Endothelial cell of umbilical vein (primary cell): ENCODE data around the gene FAM168B.

ENCODE experiments used
- EZH2 ChIP-seq: IDR thresholded peaks from 2 replicates; pipeline ENCODE4 v1.6.1; 2012; ENCODE audit warnings: borderline replicate concordance, low read depth, mild to moderate bottlenecking, moderate library complexity, low read length, inconsistent platforms; ENCODE audit not compliant: severe bottlenecking
- FOS ChIP-seq: IDR thresholded peaks from 2 replicates; pipeline ENCODE4 v1.6.1; 2011; ENCODE audit warnings: mild to moderate bottlenecking, low read length, moderate library complexity, borderline replicate concordance; ENCODE audit not compliant: insufficient read depth
- MYC ChIP-seq: IDR thresholded peaks from one replicate; pipeline ENCODE4 v1.6.1; 2011; ENCODE audit warnings: mild to moderate bottlenecking, low read depth, low read length
- POLR2A ChIP-seq: IDR thresholded peaks from 2 replicates; pipeline ENCODE4 v1.6.1; 2012; ENCODE audit warnings: low read depth, mild to moderate bottlenecking, control low read depth, low read length
- POLR2AphosphoS5 ChIP-seq: IDR thresholded peaks from 2 replicates; pipeline ENCODE4 v1.6.1; 2012; ENCODE audit warnings: low read depth, mild to moderate bottlenecking, control low read depth, low read length, moderate library complexity; ENCODE audit not compliant: insufficient read depth
- TF ChIP-seq, protein P1 (sequence below), 2 donors: IDR thresholded peaks; 1 replicate in 1 of 2; 2 replicates in 1 of 2; pipeline ENCODE4 v1.5.1; 2011; ENCODE audit warnings: low read length in 2 of 2, mild to moderate bottlenecking in 2 of 2, moderate library complexity in 2 of 2, control low read depth in 1 of 2, inconsistent platforms in 1 of 2, low read depth in 1 of 2; ENCODE audit not compliant: insufficient read depth in 1 of 2; ENCODE audit errors: extremely low read depth in 1 of 2
- TF ChIP-seq, protein P2 (sequence below): IDR thresholded peaks from 2 replicates; pipeline ENCODE4 v1.6.1; 2011; ENCODE audit not compliant: insufficient read depth, insufficient read length

- TF ChIP-seq, protein P1, sequence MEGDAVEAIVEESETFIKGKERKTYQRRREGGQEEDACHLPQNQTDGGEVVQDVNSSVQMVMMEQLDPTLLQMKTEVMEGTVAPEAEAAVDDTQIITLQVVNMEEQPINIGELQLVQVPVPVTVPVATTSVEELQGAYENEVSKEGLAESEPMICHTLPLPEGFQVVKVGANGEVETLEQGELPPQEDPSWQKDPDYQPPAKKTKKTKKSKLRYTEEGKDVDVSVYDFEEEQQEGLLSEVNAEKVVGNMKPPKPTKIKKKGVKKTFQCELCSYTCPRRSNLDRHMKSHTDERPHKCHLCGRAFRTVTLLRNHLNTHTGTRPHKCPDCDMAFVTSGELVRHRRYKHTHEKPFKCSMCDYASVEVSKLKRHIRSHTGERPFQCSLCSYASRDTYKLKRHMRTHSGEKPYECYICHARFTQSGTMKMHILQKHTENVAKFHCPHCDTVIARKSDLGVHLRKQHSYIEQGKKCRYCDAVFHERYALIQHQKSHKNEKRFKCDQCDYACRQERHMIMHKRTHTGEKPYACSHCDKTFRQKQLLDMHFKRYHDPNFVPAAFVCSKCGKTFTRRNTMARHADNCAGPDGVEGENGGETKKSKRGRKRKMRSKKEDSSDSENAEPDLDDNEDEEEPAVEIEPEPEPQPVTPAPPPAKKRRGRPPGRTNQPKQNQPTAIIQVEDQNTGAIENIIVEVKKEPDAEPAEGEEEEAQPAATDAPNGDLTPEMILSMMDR (IDR thresholded peaks at IDR 0.05; ENCODE audit: extremely low read depth in 1 of 2, insufficient read depth in 1 of 2, low read depth in 1 of 2, low read length in 2 of 2): no peak
- TF ChIP-seq POLR2A (no peak), POLR2AphosphoS5 (no peak), EZH2 (no peak), FOS (no peak), MYC (no peak)
- TF ChIP-seq, protein P2, sequence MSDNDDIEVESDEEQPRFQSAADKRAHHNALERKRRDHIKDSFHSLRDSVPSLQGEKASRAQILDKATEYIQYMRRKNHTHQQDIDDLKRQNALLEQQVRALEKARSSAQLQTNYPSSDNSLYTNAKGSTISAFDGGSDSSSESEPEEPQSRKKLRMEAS: no peak
Observed at GRCh38 chr2:131023758-131024157, 69.5 kb downstream of the FAM168B start.
